Endometrium (tissue), 2 donors: ENCODE data around the gene TOMM70.
"Not testable (repeated sequence)": the region's sequence is repeated elsewhere in the genome, so short reads cannot be mapped to it uniquely, and the experiment has no call there.

Source experiments
- FAIRE-seq: peaks from 2 replicates; lab custom pipeline; 2012; peaks lifted over from hg19 to GRCh38; lab: Jason Lieb, UNC
- donor health status: control.
- donor health status: control.

Gene TOMM70

GRCh38 chr3:100400780-100401673 is at the start of gene TOMM70, which contains the start of gene LNP1:
Gene TOMM70, minus strand, starts transcription at chr3:100401089. Its CDS starts 140 bp downstream, at chr3:100400949.
Gene LNP1, plus strand, starts transcription at chr3:100401539. Its CDS starts 28,191 bp downstream, at chr3:100429730.
- peak; percentile 54 for FAIRE-seq

GRCh38 chr3:100449214-100449613 is 48.3 kb upstream of the TOMM70 start:
- FAIRE-seq: no peak

- FAIRE-seq: no peak
These were observed 47.2 kb upstream of the TOMM70 start for GRCh38 chr3:100448079-100448478.

GRCh38 chr3:100447067-100447466 is 46.2 kb upstream of the TOMM70 start:
- not testable (repeated sequence) for FAIRE-seq

GRCh38 chr3:100443690-100444089 is 42.8 kb upstream of the TOMM70 start:
- no peak for FAIRE-seq

GRCh38 chr3:100440895-100441294 is 40.0 kb upstream of the TOMM70 start:
- no peak for FAIRE-seq

GRCh38 chr3:100438623-100438974 is 37.7 kb upstream of the TOMM70 start:
- no peak for FAIRE-seq

- FAIRE-seq: no peak
These were observed 37.1 kb upstream of the TOMM70 start for GRCh38 chr3:100437721-100438622.

- no peak for FAIRE-seq
These were observed 36.1 kb upstream of the TOMM70 start for GRCh38 chr3:100436951-100437350.

GRCh38 chr3:100429187-100429716 is 28.4 kb upstream of the TOMM70 start:
- FAIRE-seq: no peak

- no peak for FAIRE-seq
These were observed 26.8 kb upstream of the TOMM70 start for GRCh38 chr3:100427699-100428098.

- no peak for FAIRE-seq
These were observed 25.3 kb upstream of the TOMM70 start for GRCh38 chr3:100426067-100426682.

GRCh38 chr3:100425316-100425715 is 24.4 kb upstream of the TOMM70 start:
- FAIRE-seq: no peak

GRCh38 chr3:100424261-100424660 is 23.4 kb upstream of the TOMM70 start:
- FAIRE-seq: no peak

- FAIRE-seq: no peak
These were observed 22.7 kb upstream of the TOMM70 start for GRCh38 chr3:100423611-100424010.

GRCh38 chr3:100420885-100421284 is 20.0 kb upstream of the TOMM70 start:
- FAIRE-seq: no peak

- FAIRE-seq: no peak
These were observed 18.5 kb upstream of the TOMM70 start for GRCh38 chr3:100419406-100419805.

GRCh38 chr3:100416863-100417262 is 16.0 kb upstream of the TOMM70 start:
- no peak for FAIRE-seq

GRCh38 chr3:100416176-100416575 is 15.3 kb upstream of the TOMM70 start:
- FAIRE-seq: no peak

GRCh38 chr3:100413613-100414012 is 12.7 kb upstream of the TOMM70 start:
- FAIRE-seq: no peak

GRCh38 chr3:100412912-100413590 is 12.2 kb upstream of the TOMM70 start:
- FAIRE-seq: no peak
